ENCODE data around the gene TTN. TPM values are rescaled to one million over a fixed set of nuclear protein-coding genes. Genes with fewer than 3 reads are reported as not detected.

The TTN gene
- total and polyA plus RNA-seq, 2 of the 8 experiments (the other 6 are each of a cell fraction or from before 2014, with no cell fraction given) = 0.30 to 9.7 TPM

- TF ChIP-seq, protein P1, sequence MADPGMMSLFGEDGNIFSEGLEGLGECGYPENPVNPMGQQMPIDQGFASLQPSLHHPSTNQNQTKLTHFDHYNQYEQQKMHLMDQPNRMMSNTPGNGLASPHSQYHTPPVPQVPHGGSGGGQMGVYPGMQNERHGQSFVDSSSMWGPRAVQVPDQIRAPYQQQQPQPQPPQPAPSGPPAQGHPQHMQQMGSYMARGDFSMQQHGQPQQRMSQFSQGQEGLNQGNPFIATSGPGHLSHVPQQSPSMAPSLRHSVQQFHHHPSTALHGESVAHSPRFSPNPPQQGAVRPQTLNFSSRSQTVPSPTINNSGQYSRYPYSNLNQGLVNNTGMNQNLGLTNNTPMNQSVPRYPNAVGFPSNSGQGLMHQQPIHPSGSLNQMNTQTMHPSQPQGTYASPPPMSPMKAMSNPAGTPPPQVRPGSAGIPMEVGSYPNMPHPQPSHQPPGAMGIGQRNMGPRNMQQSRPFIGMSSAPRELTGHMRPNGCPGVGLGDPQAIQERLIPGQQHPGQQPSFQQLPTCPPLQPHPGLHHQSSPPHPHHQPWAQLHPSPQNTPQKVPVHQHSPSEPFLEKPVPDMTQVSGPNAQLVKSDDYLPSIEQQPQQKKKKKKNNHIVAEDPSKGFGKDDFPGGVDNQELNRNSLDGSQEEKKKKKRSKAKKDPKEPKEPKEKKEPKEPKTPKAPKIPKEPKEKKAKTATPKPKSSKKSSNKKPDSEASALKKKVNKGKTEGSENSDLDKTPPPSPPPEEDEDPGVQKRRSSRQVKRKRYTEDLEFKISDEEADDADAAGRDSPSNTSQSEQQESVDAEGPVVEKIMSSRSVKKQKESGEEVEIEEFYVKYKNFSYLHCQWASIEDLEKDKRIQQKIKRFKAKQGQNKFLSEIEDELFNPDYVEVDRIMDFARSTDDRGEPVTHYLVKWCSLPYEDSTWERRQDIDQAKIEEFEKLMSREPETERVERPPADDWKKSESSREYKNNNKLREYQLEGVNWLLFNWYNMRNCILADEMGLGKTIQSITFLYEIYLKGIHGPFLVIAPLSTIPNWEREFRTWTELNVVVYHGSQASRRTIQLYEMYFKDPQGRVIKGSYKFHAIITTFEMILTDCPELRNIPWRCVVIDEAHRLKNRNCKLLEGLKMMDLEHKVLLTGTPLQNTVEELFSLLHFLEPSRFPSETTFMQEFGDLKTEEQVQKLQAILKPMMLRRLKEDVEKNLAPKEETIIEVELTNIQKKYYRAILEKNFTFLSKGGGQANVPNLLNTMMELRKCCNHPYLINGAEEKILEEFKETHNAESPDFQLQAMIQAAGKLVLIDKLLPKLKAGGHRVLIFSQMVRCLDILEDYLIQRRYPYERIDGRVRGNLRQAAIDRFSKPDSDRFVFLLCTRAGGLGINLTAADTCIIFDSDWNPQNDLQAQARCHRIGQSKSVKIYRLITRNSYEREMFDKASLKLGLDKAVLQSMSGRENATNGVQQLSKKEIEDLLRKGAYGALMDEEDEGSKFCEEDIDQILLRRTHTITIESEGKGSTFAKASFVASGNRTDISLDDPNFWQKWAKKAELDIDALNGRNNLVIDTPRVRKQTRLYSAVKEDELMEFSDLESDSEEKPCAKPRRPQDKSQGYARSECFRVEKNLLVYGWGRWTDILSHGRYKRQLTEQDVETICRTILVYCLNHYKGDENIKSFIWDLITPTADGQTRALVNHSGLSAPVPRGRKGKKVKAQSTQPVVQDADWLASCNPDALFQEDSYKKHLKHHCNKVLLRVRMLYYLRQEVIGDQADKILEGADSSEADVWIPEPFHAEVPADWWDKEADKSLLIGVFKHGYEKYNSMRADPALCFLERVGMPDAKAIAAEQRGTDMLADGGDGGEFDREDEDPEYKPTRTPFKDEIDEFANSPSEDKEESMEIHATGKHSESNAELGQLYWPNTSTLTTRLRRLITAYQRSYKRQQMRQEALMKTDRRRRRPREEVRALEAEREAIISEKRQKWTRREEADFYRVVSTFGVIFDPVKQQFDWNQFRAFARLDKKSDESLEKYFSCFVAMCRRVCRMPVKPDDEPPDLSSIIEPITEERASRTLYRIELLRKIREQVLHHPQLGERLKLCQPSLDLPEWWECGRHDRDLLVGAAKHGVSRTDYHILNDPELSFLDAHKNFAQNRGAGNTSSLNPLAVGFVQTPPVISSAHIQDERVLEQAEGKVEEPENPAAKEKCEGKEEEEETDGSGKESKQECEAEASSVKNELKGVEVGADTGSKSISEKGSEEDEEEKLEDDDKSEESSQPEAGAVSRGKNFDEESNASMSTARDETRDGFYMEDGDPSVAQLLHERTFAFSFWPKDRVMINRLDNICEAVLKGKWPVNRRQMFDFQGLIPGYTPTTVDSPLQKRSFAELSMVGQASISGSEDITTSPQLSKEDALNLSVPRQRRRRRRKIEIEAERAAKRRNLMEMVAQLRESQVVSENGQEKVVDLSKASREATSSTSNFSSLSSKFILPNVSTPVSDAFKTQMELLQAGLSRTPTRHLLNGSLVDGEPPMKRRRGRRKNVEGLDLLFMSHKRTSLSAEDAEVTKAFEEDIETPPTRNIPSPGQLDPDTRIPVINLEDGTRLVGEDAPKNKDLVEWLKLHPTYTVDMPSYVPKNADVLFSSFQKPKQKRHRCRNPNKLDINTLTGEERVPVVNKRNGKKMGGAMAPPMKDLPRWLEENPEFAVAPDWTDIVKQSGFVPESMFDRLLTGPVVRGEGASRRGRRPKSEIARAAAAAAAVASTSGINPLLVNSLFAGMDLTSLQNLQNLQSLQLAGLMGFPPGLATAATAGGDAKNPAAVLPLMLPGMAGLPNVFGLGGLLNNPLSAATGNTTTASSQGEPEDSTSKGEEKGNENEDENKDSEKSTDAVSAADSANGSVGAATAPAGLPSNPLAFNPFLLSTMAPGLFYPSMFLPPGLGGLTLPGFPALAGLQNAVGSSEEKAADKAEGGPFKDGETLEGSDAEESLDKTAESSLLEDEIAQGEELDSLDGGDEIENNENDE (IDR thresholded peaks at IDR 0.05; ENCODE audit: insufficient replicate concordance, low read length) = no peak
- TF ChIP-seq RFX5 (IDR thresholded peaks at IDR 0.05; ENCODE audit: borderline replicate concordance, low read depth, low read length) = no peak
- no peak for TF ChIP-seq SIN3A (conservative IDR thresholded peaks at IDR 0.05 in 1 of 2, IDR thresholded peaks at IDR 0.05 in 1 of 2; ENCODE audit: low read depth in 1 of 2, low read length in 2 of 2)
- TF ChIP-seq EGR1 (IDR thresholded peaks at IDR 0.05; ENCODE audit: borderline replicate concordance, low read depth, low read length) = no peak
- TF ChIP-seq POU5F1 (IDR thresholded peaks at IDR 0.05; ENCODE audit: low read depth, low read length) = no peak
- TF ChIP-seq, protein P2, sequence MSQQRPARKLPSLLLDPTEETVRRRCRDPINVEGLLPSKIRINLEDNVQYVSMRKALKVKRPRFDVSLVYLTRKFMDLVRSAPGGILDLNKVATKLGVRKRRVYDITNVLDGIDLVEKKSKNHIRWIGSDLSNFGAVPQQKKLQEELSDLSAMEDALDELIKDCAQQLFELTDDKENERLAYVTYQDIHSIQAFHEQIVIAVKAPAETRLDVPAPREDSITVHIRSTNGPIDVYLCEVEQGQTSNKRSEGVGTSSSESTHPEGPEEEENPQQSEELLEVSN (IDR thresholded peaks at IDR 0.05) = no peak
- TF ChIP-seq GABPA (IDR thresholded peaks at IDR 0.05; ENCODE audit: borderline replicate concordance, insufficient read depth, low read length) = no peak
- no peak for TF ChIP-seq ZNF274 (IDR thresholded peaks at IDR 0.05; ENCODE audit: borderline replicate concordance, extremely low read depth, low read length)
- TF ChIP-seq MAFK (IDR thresholded peaks at IDR 0.05; ENCODE audit: low read depth, low read length) = no peak
These were observed 285.7 kb downstream of the TTN start (continued) for GRCh38 chr2:178521304-178522150.

Data from H1 (cell line).